HEK293 (cell line): ENCODE data around the gene CCND1.

Source experiments
- CTCF ChIA-PET: fragments of 350-600 bp; formaldehyde crosslinking; extraction: SDS; loops from one replicate; lab custom pipeline; 2021; ENCODE audit warnings: antibody characterized with exemption; lab: Yijun Ruan, JAX
- POLR2A ChIA-PET: fragments of 300-600 bp; formaldehyde crosslinking; extraction: SDS; loops from one replicate; lab custom pipeline; 2020; ENCODE audit warnings: antibody characterized with exemption, inconsistent platforms; lab: Yijun Ruan, JAX
- H3K27ac ChIP-seq: fragments of 200-500 bp; sonication (Bioruptor generic); 2 replicates; pipeline ENCODE4 v1.5.1; 2014; ENCODE audit warnings: low read depth, low read length, control low read depth, inconsistent platforms; ENCODE audit errors: extremely low read depth
- H3K36me3 ChIP-seq, 2 experiments: fragments of 200-500 bp in 1 of 2; sonication (Bioruptor generic) in 1 of 2; 1 replicate in 1 of 2; 2 replicates in 1 of 2; pipeline ENCODE4 v1.5.1; 2014 to 2017; ENCODE audit warnings: inconsistent platforms in 2 of 2, low read length in 2 of 2; ENCODE audit not compliant: control insufficient read depth in 2 of 2, insufficient read depth in 1 of 2
- H3K4me1 ChIP-seq: fragments of 200-500 bp; sonication (Bioruptor generic); 2 replicates; pipeline ENCODE4 v1.5.1; 2014; ENCODE audit warnings: mild to moderate bottlenecking, low read length, inconsistent platforms; ENCODE audit not compliant: control insufficient read depth, insufficient read depth
- H3K4me3 ChIP-seq: 2 replicates; pipeline ENCODE4 v1.5.1; 2011; ENCODE audit warnings: low read depth, mild to moderate bottlenecking, control low read depth, low read length, moderate library complexity
- H3K9me3 ChIP-seq: fragments of 200-500 bp; sonication (Bioruptor generic); 2 replicates; pipeline ENCODE4 v1.5.1; 2014; ENCODE audit warnings: low read depth, low read length, inconsistent platforms; ENCODE audit not compliant: control insufficient read depth, insufficient read depth
- GLIS1 ChIP-seq: fragments of 450-650 bp; formaldehyde crosslinking; IDR thresholded peaks from 2 replicates; pipeline ENCODE4 v1.5.1; 2016; ENCODE audit warnings: missing biosample characterization, missing genetic modification characterization
- MZF1 ChIP-seq: fragments of 450-650 bp; formaldehyde crosslinking; IDR thresholded peaks from 2 replicates; pipeline ENCODE4 v1.5.1; 2017; ENCODE audit warnings: missing biosample characterization, missing genetic modification characterization, borderline replicate concordance
- OVOL3 ChIP-seq: fragments of 450-650 bp; formaldehyde crosslinking; IDR thresholded peaks from 2 replicates; pipeline ENCODE4 v1.5.1; 2016; ENCODE audit warnings: missing biosample characterization, missing genetic modification characterization
- PRDM6 ChIP-seq: fragments of 450-650 bp; formaldehyde crosslinking; IDR thresholded peaks from 2 replicates; pipeline ENCODE4 v1.5.1; 2017; ENCODE audit warnings: missing biosample characterization, missing genetic modification characterization
- SCRT1 ChIP-seq: fragments of 450-650 bp; formaldehyde crosslinking; IDR thresholded peaks from 2 replicates; pipeline ENCODE4 v1.5.1; 2016; ENCODE audit warnings: missing biosample characterization, missing genetic modification characterization, borderline replicate concordance
- SCRT2 ChIP-seq: fragments of 450-650 bp; formaldehyde crosslinking; IDR thresholded peaks from 2 replicates; pipeline ENCODE4 v1.5.1; 2016; ENCODE audit warnings: missing biosample characterization, missing genetic modification characterization
- ZBTB21 ChIP-seq: fragments of 450-650 bp; formaldehyde crosslinking; IDR thresholded peaks from 2 replicates; pipeline ENCODE4 v1.5.1; 2017; ENCODE audit warnings: missing biosample characterization, missing genetic modification characterization
- ZNF148 ChIP-seq: fragments of 450-650 bp; formaldehyde crosslinking; IDR thresholded peaks from 2 replicates; pipeline ENCODE4 v1.5.0; 2017; ENCODE audit warnings: missing biosample characterization, missing genetic modification characterization, borderline replicate concordance
- ZNF16 ChIP-seq: fragments of 450-650 bp; formaldehyde crosslinking; IDR thresholded peaks from 2 replicates; pipeline ENCODE4 v1.5.1; 2016; ENCODE audit warnings: low read depth, missing biosample characterization, missing genetic modification characterization
- ZNF280D ChIP-seq: fragments of 450-650 bp; formaldehyde crosslinking; IDR thresholded peaks from 2 replicates; pipeline ENCODE4 v1.5.1; 2016; ENCODE audit warnings: missing biosample characterization, missing genetic modification characterization
- ZNF394 ChIP-seq: fragments of 450-650 bp; formaldehyde crosslinking; IDR thresholded peaks from 2 replicates; pipeline ENCODE4 v1.5.1; 2016; ENCODE audit warnings: missing biosample characterization, missing genetic modification characterization, mild to moderate bottlenecking, moderate library complexity, borderline replicate concordance
- ZNF473 ChIP-seq: fragments of 450-650 bp; formaldehyde crosslinking; IDR thresholded peaks from 2 replicates; pipeline ENCODE4 v1.5.1; 2017; ENCODE audit warnings: missing biosample characterization, missing genetic modification characterization
- ZNF555 ChIP-seq: fragments of 450-650 bp; formaldehyde crosslinking; conservative IDR thresholded peaks from 2 replicates; pipeline ENCODE4 v1.5.1; 2017; ENCODE audit warnings: missing biosample characterization, mild to moderate bottlenecking, missing genetic modification characterization, inconsistent platforms
- ZNF654 ChIP-seq: fragments of 450-650 bp; formaldehyde crosslinking; IDR thresholded peaks from 2 replicates; pipeline ENCODE4 v1.5.1; 2016; ENCODE audit warnings: low read depth, missing biosample characterization, missing genetic modification characterization
- ZNF660 ChIP-seq: fragments of 450-650 bp; IDR thresholded peaks from 2 replicates; pipeline ENCODE4 v1.5.1; 2018; ENCODE audit warnings: missing biosample characterization, mild to moderate bottlenecking, missing genetic modification characterization
- ZNF704 ChIP-seq: fragments of 450-650 bp; formaldehyde crosslinking; IDR thresholded peaks from 2 replicates; pipeline ENCODE4 v1.5.1; 2016; ENCODE audit warnings: missing biosample characterization, missing genetic modification characterization
- ZNF837 ChIP-seq: fragments of 450-650 bp; formaldehyde crosslinking; IDR thresholded peaks from 2 replicates; pipeline ENCODE4 v1.5.1; 2016; ENCODE audit warnings: missing biosample characterization, missing genetic modification characterization
- ZSCAN5A ChIP-seq: fragments of 450-650 bp; formaldehyde crosslinking; IDR thresholded peaks from 2 replicates; pipeline ENCODE4 v1.5.1; 2016; ENCODE audit warnings: missing biosample characterization, missing genetic modification characterization

The CCND1 gene

GRCh38 chr11:69671734-69672465 is 30.9 kb downstream of the CCND1 start:
- Histone ChIP-seq H3K36me3 (peaks cover 3 to 57% of the 10 kb centered on the region in 2 experiments; a peak in 2 of 3 replicates), H3K9me3 (no peaks in the 10 kb centered on the region), H3K4me3 (no peak overlapping the region), H3K4me1 (peaks cover 4% of the 10 kb centered on the region; the same call in 1 of the 2 replicates), H3K27ac (no peak overlapping the region)
- ChIA-PET POLR2A (interaction anchor here (0.6 kb wide), 1 partner anchor 436 kb away, joined by 6 read pairs; no protein-coding TSS in a partner anchor), CTCF (interaction anchor here (0.6 to 5.2 kb wide), 4 partner anchors 12 to 581 kb away, joined by 3 to 52 read pairs (median 16); no protein-coding TSS in a partner anchor)
- no peak for TF ChIP-seq GLIS1
- no peak for TF ChIP-seq OVOL3 (tag by site-specific recombination)
- peak; percentile 86 for TF ChIP-seq SCRT2 (tag by site-specific recombination)
- TF ChIP-seq ZNF16, result no peak
- no peak for TF ChIP-seq PRDM6
- no peak for TF ChIP-seq ZBTB21 (tag by site-specific recombination)
- TF ChIP-seq ZNF704, result no peak
- no peak for TF ChIP-seq ZNF654 (tag by site-specific recombination)
- no peak for TF ChIP-seq ZNF555
- no peak for TF ChIP-seq ZNF837 (tag by site-specific recombination)
- no peak for TF ChIP-seq ZNF148
- TF ChIP-seq SCRT1 (tag by site-specific recombination), result peak; percentile 59; the same call in 1 of the 2 replicates
- no peak for TF ChIP-seq ZNF394 (tag by site-specific recombination)

GRCh38 chr11:69674267-69674885 is 33.4 kb downstream of the CCND1 start:
- peaks cover 4% of the 10 kb centered on the region; the same call in 1 of the 2 replicates for H3K4me1 ChIP-seq
- H3K4me3 ChIP-seq, result peak overlapping the region; percentile 92
- ChIA-PET CTCF (interaction anchor here (0.6 to 2.0 kb wide), 10 partner anchors 10 to 713 kb away, joined by 3 to 8 read pairs (median 4); no protein-coding TSS in a partner anchor), POLR2A (interaction anchor here (0.7 to 1.6 kb wide), 9 partner anchors 8 to 626 kb away, joined by 3 to 6 read pairs (median 4); partner anchors contain the start of gene TPCN2)
- H3K27ac ChIP-seq, result peak overlapping the region; percentile 67
- H3K9me3 ChIP-seq, result no peaks in the 10 kb centered on the region
- H3K36me3 ChIP-seq, result peaks cover 3 to 36% of the 10 kb centered on the region in 2 experiments; a peak in 2 of 3 replicates
- TF ChIP-seq ZSCAN5A (tag by site-specific recombination) (no peak), MZF1 (tag by site-specific recombination) (no peak), ZNF280D (tag by site-specific recombination) (no peak), ZNF473 (tag by site-specific recombination) (no peak), ZNF16 (no peak), ZNF660 (tag by site-specific recombination) (0 out of 2 replicates have a peak, but pooled peaks have one; percentile 29), GLIS1 (peak; percentile 59)
